NCI-H510A (cell line): ENCODE data around the gene CD83.
A peak's percentile ranks its signal among the peaks of the same experiment; 100 is the strongest.
"Not testable (repeated sequence)": the region's sequence is repeated elsewhere in the genome, so short reads cannot be mapped to it uniquely, and the experiment has no call there.

Source experiments
- DNase-seq: peaks from one replicate; lab custom pipeline; 2025; lab: John Stamatoyannopoulos, UW

The CD83 gene

GRCh38 chr6:14149053-14149738, 31.6 kb downstream of the CD83 start:
- peak; percentile 13 for DNase-seq

GRCh38 chr6:14149739-14150130, 32.2 kb downstream of the CD83 start:
- DNase-seq, result no peak

GRCh38 chr6:14151300-14151699, 33.7 kb downstream of the CD83 start:
- DNase-seq, result not testable (repeated sequence)

GRCh38 chr6:14151773-14152172, 34.2 kb downstream of the CD83 start:
- no peak for DNase-seq

GRCh38 chr6:14153228-14153627, 35.7 kb downstream of the CD83 start:
- no peak for DNase-seq

GRCh38 chr6:14159090-14159489, 41.5 kb downstream of the CD83 start:
- DNase-seq, result no peak

GRCh38 chr6:14162826-14163225, 45.3 kb downstream of the CD83 start:
- DNase-seq, result no peak

GRCh38 chr6:14165091-14165490, 47.5 kb downstream of the CD83 start:
- no peak for DNase-seq

- no peak for DNase-seq
Observed at GRCh38 chr6:14166839-14167238, 49.3 kb downstream of the CD83 start.

GRCh38 chr6:14170128-14170527, 52.6 kb downstream of the CD83 start:
- no peak for DNase-seq

- no peak for DNase-seq
Observed at GRCh38 chr6:14172562-14172961, 55.0 kb downstream of the CD83 start.

- no peak for DNase-seq
Observed at GRCh38 chr6:14174226-14174625, 56.7 kb downstream of the CD83 start.

- no peak for DNase-seq
Observed at GRCh38 chr6:14174996-14175395, 57.4 kb downstream of the CD83 start.

- DNase-seq, result no peak
Observed at GRCh38 chr6:14176429-14176828, 58.9 kb downstream of the CD83 start.

- DNase-seq, result no peak
Observed at GRCh38 chr6:14177413-14178082, 60.0 kb downstream of the CD83 start.

- no peak for DNase-seq
Observed at GRCh38 chr6:14178083-14178445, 60.5 kb downstream of the CD83 start.

GRCh38 chr6:14180609-14181008, 63.0 kb downstream of the CD83 start:
- DNase-seq, result no peak

GRCh38 chr6:14182916-14183315, 65.3 kb downstream of the CD83 start:
- DNase-seq, result no peak
